ENCODE results near the gene ELMO2. TPM values are rescaled to one million over a fixed set of nuclear protein-coding genes. Genes with fewer than 3 reads are reported as not detected.

Gene ELMO2
- total RNA-seq, 4 donors from 2014 or later: 24.3 to 78.4 (median 26.4) TPM

DNA sequence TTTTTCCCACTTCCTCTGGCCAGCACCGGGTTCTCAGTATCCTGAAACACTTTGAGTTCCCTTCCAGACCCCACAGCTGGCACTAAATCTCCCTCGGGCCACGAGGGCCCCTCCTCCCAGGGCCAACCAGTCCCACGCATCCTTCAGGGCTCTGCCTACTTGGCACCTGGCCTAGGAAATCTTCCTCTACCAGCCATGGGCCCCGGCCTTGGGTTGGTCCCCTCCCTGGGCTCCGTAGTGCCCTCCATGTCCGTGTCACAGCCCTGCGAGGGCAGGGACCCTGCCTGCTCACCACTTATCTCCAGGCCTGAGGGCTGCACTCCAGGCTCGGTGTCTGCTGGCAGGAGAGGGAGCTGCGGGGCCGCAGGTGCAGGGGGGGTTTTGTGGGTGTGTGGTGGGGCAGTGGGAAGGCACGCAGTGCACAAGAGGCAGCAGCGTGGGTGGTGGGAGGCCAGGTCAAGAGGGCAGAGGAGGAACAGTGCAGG, 49.3 kb downstream of the ELMO2 start:
- TF ChIP-seq CTCF (IDR thresholded peaks at IDR 0.05) (no peak), POLR2A (IDR thresholded peaks at IDR 0.05) (no peak)
- Histone ChIP-seq H3K27ac (no peak overlapping the region), H3K4me3 (no peak overlapping the region), H3K36me3 (peaks cover 0 to 9% (median 0%) of the 10 kb centered on the region in 3 donors), H3K27me3 (no peaks in the 10 kb centered on the region), H3K4me1 (peaks cover 0 to 23% (median 1%) of the 10 kb centered on the region in 4 donors), H3K9me3 (no peaks in the 10 kb centered on the region)
- DNase-seq: no peak

DNA sequence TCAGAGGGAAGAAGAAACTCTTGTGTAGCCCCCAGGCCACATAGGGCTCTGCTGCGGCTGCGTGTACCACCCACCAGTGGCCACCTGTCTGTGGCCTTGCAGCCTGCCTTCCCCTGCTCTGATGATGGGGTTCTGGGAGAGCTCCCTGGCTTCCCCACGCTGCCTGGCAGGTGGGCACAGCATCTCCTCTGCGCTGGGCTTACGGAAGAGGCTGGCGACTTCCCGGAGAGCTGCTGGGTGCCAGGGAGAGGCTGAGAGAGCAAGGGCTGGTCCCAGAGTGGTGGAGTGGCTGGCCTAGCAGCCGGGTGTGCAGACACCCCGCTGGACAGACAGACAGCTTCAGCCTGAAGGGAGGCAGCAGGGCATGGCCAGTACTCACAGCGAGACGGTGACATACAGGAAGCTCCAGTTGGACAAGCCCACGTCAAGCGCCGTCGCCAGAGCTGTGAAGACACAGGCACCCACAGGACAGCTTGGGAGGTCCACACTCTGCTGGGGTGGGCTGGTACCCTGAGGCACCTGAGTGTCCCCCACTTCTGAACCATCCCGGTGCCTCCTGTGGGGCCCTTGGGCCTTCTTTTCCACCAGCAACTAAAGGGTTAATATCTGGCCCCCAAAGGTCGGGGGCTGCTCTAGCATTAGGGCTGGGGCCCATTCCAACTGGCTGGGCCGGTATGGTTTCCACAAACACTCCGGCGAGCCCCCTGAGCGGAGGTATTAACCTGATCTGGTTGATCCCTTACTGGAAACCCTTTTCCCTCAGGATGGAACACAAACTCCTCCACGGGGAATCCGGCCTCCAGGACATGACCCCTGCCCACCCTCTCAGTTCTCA, 50.0 kb downstream of the ELMO2 start:
- TF ChIP-seq CTCF (IDR thresholded peaks at IDR 0.05) (no peak), POLR2A (IDR thresholded peaks at IDR 0.05) (no peak)
- Histone ChIP-seq H3K27me3 (no peaks in the 10 kb centered on the region), H3K4me3 (no peak overlapping the region), H3K9me3 (no peaks in the 10 kb centered on the region), H3K27ac (no peak overlapping the region), H3K36me3 (peaks cover 0 to 14% (median 0%) of the 10 kb centered on the region in 3 donors), H3K4me1 (peaks cover 0 to 16% (median 0%) of the 10 kb centered on the region in 4 donors)
- no peak for DNase-seq

- no peak overlapping the region for H3K4me3 ChIP-seq
- TF ChIP-seq POLR2A (IDR thresholded peaks at IDR 0.05): no peak
- TF ChIP-seq CTCF (IDR thresholded peaks at IDR 0.05): no peak
- H3K27ac ChIP-seq: no peak overlapping the region
- H3K27me3 ChIP-seq: no peaks in the 10 kb centered on the region
- peaks cover 0 to 20% (median 0%) of the 10 kb centered on the region in 3 donors for H3K36me3 ChIP-seq
- no peak for DNase-seq
- H3K4me1 ChIP-seq: peaks cover 0 to 13% (median 0%) of the 10 kb centered on the region in 4 donors
- no peaks in the 10 kb centered on the region for H3K9me3 ChIP-seq
Measured at GRCh38 chr20:46355778-46356177, 50.6 kb downstream of the ELMO2 start.

DNA sequence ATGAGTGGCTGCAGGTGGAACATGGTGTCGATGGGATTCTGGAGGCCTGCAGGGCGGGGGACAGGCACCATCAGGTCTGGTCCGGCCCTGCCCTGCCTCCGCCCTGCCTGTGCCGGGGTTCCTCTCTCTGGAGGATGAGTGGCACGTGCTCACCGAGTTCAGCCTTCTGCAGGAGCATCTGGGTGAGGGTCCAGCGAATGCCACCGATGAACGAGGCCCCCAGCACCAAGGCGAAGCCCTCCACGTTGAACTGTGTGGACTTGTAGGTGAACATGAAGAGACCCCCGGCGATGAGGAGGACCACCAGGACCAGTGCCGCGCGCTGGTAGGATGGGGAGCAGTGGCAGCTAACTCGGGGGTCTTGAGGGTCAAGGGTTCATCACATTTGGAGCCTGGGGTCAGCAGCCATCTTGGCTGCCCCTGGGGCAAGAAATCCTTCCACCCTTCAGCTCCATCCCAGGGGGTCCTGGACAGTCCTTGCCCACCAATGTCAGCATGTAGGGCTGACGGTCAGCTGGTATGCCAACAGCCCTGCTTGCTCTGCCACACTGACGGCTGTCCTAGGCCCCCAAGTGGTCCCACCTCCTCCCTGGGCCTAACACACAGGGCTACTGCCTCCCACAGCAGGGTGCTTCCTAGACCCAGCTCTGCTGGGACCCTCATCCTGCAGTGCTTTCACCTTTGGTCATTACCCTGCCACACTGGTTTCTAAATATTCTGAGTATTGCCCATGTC, 51.3 kb downstream of the ELMO2 start:
- peaks cover 0 to 27% (median 0%) of the 10 kb centered on the region in 3 donors for H3K36me3 ChIP-seq
- H3K27ac ChIP-seq: no peak overlapping the region
- H3K4me1 ChIP-seq: peaks cover 0 to 13% (median 1%) of the 10 kb centered on the region in 4 donors
- TF ChIP-seq POLR2A (IDR thresholded peaks at IDR 0.05) (no peak), CTCF (IDR thresholded peaks at IDR 0.05) (no peak)
- H3K9me3 ChIP-seq: no peaks in the 10 kb centered on the region
- H3K27me3 ChIP-seq: no peaks in the 10 kb centered on the region
- no peak overlapping the region for H3K4me3 ChIP-seq
- no peak for DNase-seq

DNA sequence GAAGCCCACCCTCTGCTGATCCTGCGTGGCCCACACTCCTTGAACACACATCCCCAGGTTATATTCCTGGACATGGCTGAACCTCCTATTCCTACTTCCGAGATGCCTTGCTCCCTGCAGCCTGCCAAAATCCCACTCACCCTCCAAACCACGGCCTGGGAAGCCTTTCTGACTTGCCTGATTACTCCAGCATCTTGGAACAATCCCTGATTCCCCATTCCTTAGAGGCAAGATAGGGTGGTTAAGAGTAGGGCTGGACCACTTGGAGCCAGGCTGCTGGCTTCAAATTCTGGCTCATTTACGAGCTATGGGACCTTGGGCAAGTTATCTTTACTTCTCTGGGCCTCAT, 52.2 kb downstream of the ELMO2 start:
- H3K27ac ChIP-seq: no peak overlapping the region
- TF ChIP-seq CTCF (IDR thresholded peaks at IDR 0.05): no peak
- TF ChIP-seq POLR2A (IDR thresholded peaks at IDR 0.05): no peak
- H3K4me1 ChIP-seq: peaks cover 0 to 14% (median 6%) of the 10 kb centered on the region in 4 donors
- no peaks in the 10 kb centered on the region for H3K9me3 ChIP-seq
- no peak for DNase-seq
- no peak overlapping the region for H3K4me3 ChIP-seq
- peaks cover 0 to 33% (median 0%) of the 10 kb centered on the region in 3 donors for H3K36me3 ChIP-seq
- H3K27me3 ChIP-seq: no peaks in the 10 kb centered on the region
